SK-N-SH treated with all-trans-retinoic acid at 6 μM for 48 hours (cell line): ENCODE measurements around the gene ZBED5.

Source experiments
- ATAC-seq: fragments of 200-7000 bp; cut with Tn5 transposase; 3 replicates; pipeline ENCODE4 v1.9.1; 2020; ENCODE audit warnings: mild to moderate bottlenecking, moderate library complexity
- ARNTL ChIP-seq: fragments of 450-650 bp; formaldehyde crosslinking; IDR thresholded peaks from 2 replicates; pipeline ENCODE4 v1.5.0; 2020; ENCODE audit warnings: low read depth, mild to moderate bottlenecking, moderate library complexity, borderline replicate concordance
- BACH2 ChIP-seq: fragments of 250-450 bp; sonication (Bioruptor Pico); IDR thresholded peaks from 2 replicates; pipeline ENCODE4 v1.9.0; 2021; ENCODE audit warnings: mild to moderate bottlenecking, borderline replicate concordance
- CSDC2 ChIP-seq: fragments of 250-450 bp; sonication (Bioruptor Pico); IDR thresholded peaks from 2 replicates; pipeline ENCODE4 v1.5.0; 2020; ENCODE audit warnings: mild to moderate bottlenecking, moderate library complexity
- ESRRG ChIP-seq: fragments of 250-450 bp; sonication (Bioruptor Pico); IDR thresholded peaks from 2 replicates; pipeline ENCODE4 v1.6.1; 2021; ENCODE audit warnings: mild to moderate bottlenecking
- GLIS3 ChIP-seq: fragments of 250-450 bp; sonication (Bioruptor Pico); IDR thresholded peaks from 2 replicates; pipeline ENCODE4 v1.5.0; 2020; ENCODE audit warnings: mild to moderate bottlenecking, moderate library complexity
- ISL1 ChIP-seq: fragments of 250-450 bp; sonication (Bioruptor Pico); IDR thresholded peaks from 2 replicates; pipeline ENCODE4 v2.1.2; 2022; ENCODE audit warnings: mild to moderate bottlenecking, moderate library complexity
- OSR1 ChIP-seq: fragments of 250-450 bp; sonication (Bioruptor Pico); IDR thresholded peaks from 2 replicates; pipeline ENCODE4 v1.8.0; 2022; ENCODE audit warnings: moderate library complexity, mild to moderate bottlenecking, inconsistent platforms
- PPARA ChIP-seq: fragments of 250-450 bp; sonication (Bioruptor Pico); IDR thresholded peaks from 2 replicates; pipeline ENCODE4 v1.5.0; 2020; ENCODE audit warnings: mild to moderate bottlenecking, borderline replicate concordance
- SNAI2 ChIP-seq: fragments of 250-450 bp; sonication (Bioruptor Pico); IDR thresholded peaks from 2 replicates; pipeline ENCODE4 v1.5.0; 2020; ENCODE audit warnings: mild to moderate bottlenecking, moderate library complexity
- TCF4 ChIP-seq: fragments of 250-450 bp; sonication (Bioruptor Pico); IDR thresholded peaks from 2 replicates; pipeline ENCODE4 v1.8.0; 2021; ENCODE audit warnings: mild to moderate bottlenecking, moderate library complexity, borderline replicate concordance
- TOX ChIP-seq: fragments of 250-450 bp; sonication (Bioruptor Pico); IDR thresholded peaks from 2 replicates; pipeline ENCODE4 v1.8.0; 2021; ENCODE audit warnings: mild to moderate bottlenecking, moderate library complexity, borderline replicate concordance
- ZC3H10 ChIP-seq: fragments of 250-450 bp; sonication (Bioruptor Pico); IDR thresholded peaks from 2 replicates; pipeline ENCODE4 v1.5.1; 2021; ENCODE audit warnings: mild to moderate bottlenecking, moderate library complexity
- ZFP3 ChIP-seq: fragments of 250-450 bp; sonication (Bioruptor Pico); IDR thresholded peaks from 2 replicates; pipeline ENCODE4 v1.5.0; 2020; ENCODE audit warnings: mild to moderate bottlenecking, moderate library complexity
- ZFP30 ChIP-seq: fragments of 450-650 bp; formaldehyde crosslinking; IDR thresholded peaks from 2 replicates; pipeline ENCODE4 v1.5.0; 2022; ENCODE audit warnings: mild to moderate bottlenecking, moderate library complexity
- ZNF565 ChIP-seq: fragments of 450-650 bp; formaldehyde crosslinking; conservative IDR thresholded peaks from 2 replicates; pipeline ENCODE4 v1.5.0; 2020; ENCODE audit warnings: low read depth, mild to moderate bottlenecking, moderate library complexity
- ZNF70 ChIP-seq: fragments of 450-650 bp; formaldehyde crosslinking; IDR thresholded peaks from 2 replicates; pipeline ENCODE4 v1.5.0; 2020; ENCODE audit warnings: mild to moderate bottlenecking, moderate library complexity
- ZNF8 ChIP-seq: fragments of 450-650 bp; formaldehyde crosslinking; IDR thresholded peaks from 2 replicates; pipeline ENCODE4 v1.5.0; 2020; ENCODE audit warnings: mild to moderate bottlenecking, moderate library complexity
- TF ChIP-seq, protein P1 (sequence below): fragments of 250-450 bp; sonication (Bioruptor Pico); IDR thresholded peaks from 2 replicates; pipeline ENCODE4 v1.5.0; 2020; ENCODE audit warnings: mild to moderate bottlenecking, moderate library complexity
- TF ChIP-seq, protein P2 (sequence below): fragments of 250-450 bp; sonication (Bioruptor Pico); IDR thresholded peaks from 2 replicates; pipeline ENCODE4 v1.5.1; 2020; ENCODE audit warnings: low read depth, mild to moderate bottlenecking, moderate library complexity
- TF ChIP-seq, protein P3 (sequence below): fragments of 250-450 bp; sonication (Bioruptor Pico); IDR thresholded peaks from 2 replicates; pipeline ENCODE4 v1.8.0; 2020; ENCODE audit warnings: mild to moderate bottlenecking, moderate library complexity, borderline replicate concordance
- TF ChIP-seq, protein P4 (sequence below): fragments of 250-450 bp; sonication (Bioruptor Pico); IDR thresholded peaks from 2 replicates; pipeline ENCODE4 v1.8.0; 2021; ENCODE audit warnings: low read depth, mild to moderate bottlenecking, moderate library complexity, borderline replicate concordance

Gene ZBED5

GRCh38 chr11:10813945-10814344 lies 43.9 kb downstream of the ZBED5 start:
- TF ChIP-seq ISL1 (CRISPR knock-in tag): no peak
- no peak for TF ChIP-seq ZC3H10 (CRISPR knock-in tag)
- TF ChIP-seq ZNF565 (CRISPR knock-in tag): no peak
- no peak for TF ChIP-seq PPARA (CRISPR knock-in tag)
- TF ChIP-seq, protein P1, sequence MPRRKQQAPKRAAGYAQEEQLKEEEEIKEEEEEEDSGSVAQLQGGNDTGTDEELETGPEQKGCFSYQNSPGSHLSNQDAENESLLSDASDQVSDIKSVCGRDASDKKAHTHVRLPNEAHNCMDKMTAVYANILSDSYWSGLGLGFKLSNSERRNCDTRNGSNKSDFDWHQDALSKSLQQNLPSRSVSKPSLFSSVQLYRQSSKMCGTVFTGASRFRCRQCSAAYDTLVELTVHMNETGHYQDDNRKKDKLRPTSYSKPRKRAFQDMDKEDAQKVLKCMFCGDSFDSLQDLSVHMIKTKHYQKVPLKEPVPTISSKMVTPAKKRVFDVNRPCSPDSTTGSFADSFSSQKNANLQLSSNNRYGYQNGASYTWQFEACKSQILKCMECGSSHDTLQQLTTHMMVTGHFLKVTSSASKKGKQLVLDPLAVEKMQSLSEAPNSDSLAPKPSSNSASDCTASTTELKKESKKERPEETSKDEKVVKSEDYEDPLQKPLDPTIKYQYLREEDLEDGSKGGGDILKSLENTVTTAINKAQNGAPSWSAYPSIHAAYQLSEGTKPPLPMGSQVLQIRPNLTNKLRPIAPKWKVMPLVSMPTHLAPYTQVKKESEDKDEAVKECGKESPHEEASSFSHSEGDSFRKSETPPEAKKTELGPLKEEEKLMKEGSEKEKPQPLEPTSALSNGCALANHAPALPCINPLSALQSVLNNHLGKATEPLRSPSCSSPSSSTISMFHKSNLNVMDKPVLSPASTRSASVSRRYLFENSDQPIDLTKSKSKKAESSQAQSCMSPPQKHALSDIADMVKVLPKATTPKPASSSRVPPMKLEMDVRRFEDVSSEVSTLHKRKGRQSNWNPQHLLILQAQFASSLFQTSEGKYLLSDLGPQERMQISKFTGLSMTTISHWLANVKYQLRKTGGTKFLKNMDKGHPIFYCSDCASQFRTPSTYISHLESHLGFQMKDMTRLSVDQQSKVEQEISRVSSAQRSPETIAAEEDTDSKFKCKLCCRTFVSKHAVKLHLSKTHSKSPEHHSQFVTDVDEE (CRISPR knock-in tag): no peak
- no peak for TF ChIP-seq ZNF70 (CRISPR knock-in tag)
- no peak for TF ChIP-seq TCF4 (CRISPR knock-in tag)
- no peak for TF ChIP-seq BACH2 (CRISPR knock-in tag)
- no peak for TF ChIP-seq GLIS3
- TF ChIP-seq ESRRG (CRISPR knock-in tag): no peak
- TF ChIP-seq OSR1 (CRISPR knock-in tag): no peak
- TF ChIP-seq CSDC2 (CRISPR knock-in tag): no peak
- no peak for TF ChIP-seq ZFP3
- no peak for TF ChIP-seq ZFP30 (CRISPR knock-in tag)
- TF ChIP-seq TOX (CRISPR knock-in tag): no peak
- TF ChIP-seq ARNTL (CRISPR knock-in tag): no peak
- TF ChIP-seq, protein P2, sequence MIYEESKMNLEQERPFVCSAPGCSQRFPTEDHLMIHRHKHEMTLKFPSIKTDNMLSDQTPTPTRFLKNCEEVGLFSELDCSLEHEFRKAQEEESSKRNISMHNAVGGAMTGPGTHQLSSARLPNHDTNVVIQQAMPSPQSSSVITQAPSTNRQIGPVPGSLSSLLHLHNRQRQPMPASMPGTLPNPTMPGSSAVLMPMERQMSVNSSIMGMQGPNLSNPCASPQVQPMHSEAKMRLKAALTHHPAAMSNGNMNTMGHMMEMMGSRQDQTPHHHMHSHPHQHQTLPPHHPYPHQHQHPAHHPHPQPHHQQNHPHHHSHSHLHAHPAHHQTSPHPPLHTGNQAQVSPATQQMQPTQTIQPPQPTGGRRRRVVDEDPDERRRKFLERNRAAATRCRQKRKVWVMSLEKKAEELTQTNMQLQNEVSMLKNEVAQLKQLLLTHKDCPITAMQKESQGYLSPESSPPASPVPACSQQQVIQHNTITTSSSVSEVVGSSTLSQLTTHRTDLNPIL: no peak
- no peak for TF ChIP-seq SNAI2 (CRISPR knock-in tag)
- TF ChIP-seq, protein P3, sequence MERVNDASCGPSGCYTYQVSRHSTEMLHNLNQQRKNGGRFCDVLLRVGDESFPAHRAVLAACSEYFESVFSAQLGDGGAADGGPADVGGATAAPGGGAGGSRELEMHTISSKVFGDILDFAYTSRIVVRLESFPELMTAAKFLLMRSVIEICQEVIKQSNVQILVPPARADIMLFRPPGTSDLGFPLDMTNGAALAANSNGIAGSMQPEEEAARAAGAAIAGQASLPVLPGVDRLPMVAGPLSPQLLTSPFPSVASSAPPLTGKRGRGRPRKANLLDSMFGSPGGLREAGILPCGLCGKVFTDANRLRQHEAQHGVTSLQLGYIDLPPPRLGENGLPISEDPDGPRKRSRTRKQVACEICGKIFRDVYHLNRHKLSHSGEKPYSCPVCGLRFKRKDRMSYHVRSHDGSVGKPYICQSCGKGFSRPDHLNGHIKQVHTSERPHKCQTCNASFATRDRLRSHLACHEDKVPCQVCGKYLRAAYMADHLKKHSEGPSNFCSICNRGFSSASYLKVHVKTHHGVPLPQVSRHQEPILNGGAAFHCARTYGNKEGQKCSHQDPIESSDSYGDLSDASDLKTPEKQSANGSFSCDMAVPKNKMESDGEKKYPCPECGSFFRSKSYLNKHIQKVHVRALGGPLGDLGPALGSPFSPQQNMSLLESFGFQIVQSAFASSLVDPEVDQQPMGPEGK (CRISPR knock-in tag): no peak
- TF ChIP-seq, protein P4, sequence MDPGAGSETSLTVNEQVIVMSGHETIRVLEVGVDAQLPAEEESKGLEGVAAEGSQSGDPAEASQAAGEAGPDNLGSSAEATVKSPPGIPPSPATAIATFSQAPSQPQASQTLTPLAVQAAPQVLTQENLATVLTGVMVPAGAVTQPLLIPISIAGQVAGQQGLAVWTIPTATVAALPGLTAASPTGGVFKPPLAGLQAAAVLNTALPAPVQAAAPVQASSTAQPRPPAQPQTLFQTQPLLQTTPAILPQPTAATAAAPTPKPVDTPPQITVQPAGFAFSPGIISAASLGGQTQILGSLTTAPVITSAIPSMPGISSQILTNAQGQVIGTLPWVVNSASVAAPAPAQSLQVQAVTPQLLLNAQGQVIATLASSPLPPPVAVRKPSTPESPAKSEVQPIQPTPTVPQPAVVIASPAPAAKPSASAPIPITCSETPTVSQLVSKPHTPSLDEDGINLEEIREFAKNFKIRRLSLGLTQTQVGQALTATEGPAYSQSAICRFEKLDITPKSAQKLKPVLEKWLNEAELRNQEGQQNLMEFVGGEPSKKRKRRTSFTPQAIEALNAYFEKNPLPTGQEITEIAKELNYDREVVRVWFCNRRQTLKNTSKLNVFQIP (CRISPR knock-in tag): no peak
- TF ChIP-seq, all 23 proteins: peak for 0

GRCh38 chr11:10809373-10810160 lies 48.3 kb downstream of the ZBED5 start:
- ATAC-seq: peak; percentile 41

More at GRCh38 chr11:10813945-10814344, 43.9 kb downstream of the ZBED5 start:
- no peak for ATAC-seq

GRCh38 chr11:10808553-10809372 lies 49.1 kb downstream of the ZBED5 start, which contains the start of gene EIF4G2:
Gene EIF4G2, minus strand, starts transcription at chr11:10808926.
- peak; percentile 97 for ATAC-seq
- TF ChIP-seq ZNF8 (CRISPR knock-in tag) (no peak; the same call in 1 of the 2 replicates), CSDC2 (CRISPR knock-in tag) (no peak), GLIS3 (0 out of 2 replicates have a peak, but pooled peaks have one; percentile 37)
- TF ChIP-seq, protein P1 (CRISPR knock-in tag): peak; percentile 22; the same call in 1 of the 2 replicates
- TF ChIP-seq, protein P3 (CRISPR knock-in tag): peak; percentile 59; the same call in 1 of the 2 replicates
- TF ChIP-seq, protein P4 (CRISPR knock-in tag): peak; percentile 90

More at GRCh38 chr11:10809373-10810160, 48.3 kb downstream of the ZBED5 start:
- no peak for TF ChIP-seq SNAI2 (CRISPR knock-in tag)
- TF ChIP-seq ZFP3: 0 out of 2 replicates have a peak, but pooled peaks have one; percentile 41
- peak; percentile 29; the same call in 1 of the 2 replicates for TF ChIP-seq ZNF8 (CRISPR knock-in tag)
